ENCODE data around the gene NFATC1. TPM values are rescaled to one million over a fixed set of nuclear protein-coding genes. Genes with fewer than 3 reads are reported as not detected.

The NFATC1 gene
- total and polyA plus RNA-seq, 2 donors from 2014 or later = 4.3 to 17.2 TPM

- peak in 2 of 5 donors; percentile 8 to 46 for DNase-seq
- Histone ChIP-seq H3K4me1 (ENCODE audit: control insufficient read depth in 2 of 3, insufficient read depth in 2 of 3, low read depth in 1 of 3, low read length in 3 of 3) (no peaks in the 10 kb centered on the region), H3K9ac (ENCODE audit: low read length in 3 of 3) (no peak overlapping the region), H3K36me3 (ENCODE audit: control insufficient read depth in 2 of 3, insufficient read depth in 3 of 3, low read length in 3 of 3) (no peaks in the 10 kb centered on the region), H3K27ac (ENCODE audit: low read depth in 2 of 2, low read length in 2 of 2) (no peak overlapping the region), H3K4me3 (ENCODE audit: low read length in 3 of 3) (no peak overlapping the region), H3K27me3 (ENCODE audit: control insufficient read depth, insufficient read depth, low read length) (no peaks in the 10 kb centered on the region), H3K9me3 (ENCODE audit: control insufficient read depth in 2 of 3, insufficient read depth in 1 of 3, low read length in 3 of 3) (no peaks in the 10 kb centered on the region)
- FAIRE-seq = no peak
- TF ChIP-seq, protein P1, sequence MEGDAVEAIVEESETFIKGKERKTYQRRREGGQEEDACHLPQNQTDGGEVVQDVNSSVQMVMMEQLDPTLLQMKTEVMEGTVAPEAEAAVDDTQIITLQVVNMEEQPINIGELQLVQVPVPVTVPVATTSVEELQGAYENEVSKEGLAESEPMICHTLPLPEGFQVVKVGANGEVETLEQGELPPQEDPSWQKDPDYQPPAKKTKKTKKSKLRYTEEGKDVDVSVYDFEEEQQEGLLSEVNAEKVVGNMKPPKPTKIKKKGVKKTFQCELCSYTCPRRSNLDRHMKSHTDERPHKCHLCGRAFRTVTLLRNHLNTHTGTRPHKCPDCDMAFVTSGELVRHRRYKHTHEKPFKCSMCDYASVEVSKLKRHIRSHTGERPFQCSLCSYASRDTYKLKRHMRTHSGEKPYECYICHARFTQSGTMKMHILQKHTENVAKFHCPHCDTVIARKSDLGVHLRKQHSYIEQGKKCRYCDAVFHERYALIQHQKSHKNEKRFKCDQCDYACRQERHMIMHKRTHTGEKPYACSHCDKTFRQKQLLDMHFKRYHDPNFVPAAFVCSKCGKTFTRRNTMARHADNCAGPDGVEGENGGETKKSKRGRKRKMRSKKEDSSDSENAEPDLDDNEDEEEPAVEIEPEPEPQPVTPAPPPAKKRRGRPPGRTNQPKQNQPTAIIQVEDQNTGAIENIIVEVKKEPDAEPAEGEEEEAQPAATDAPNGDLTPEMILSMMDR (IDR thresholded peaks at IDR 0.05; ENCODE audit: borderline replicate concordance, extremely low read depth, insufficient read depth) = no peak
- intact Hi-C loops (cut with DNase I) = no loop called here
Measured at GRCh38 chr18:79523206-79523735, 127.5 kb downstream of the NFATC1 start.

DNA sequence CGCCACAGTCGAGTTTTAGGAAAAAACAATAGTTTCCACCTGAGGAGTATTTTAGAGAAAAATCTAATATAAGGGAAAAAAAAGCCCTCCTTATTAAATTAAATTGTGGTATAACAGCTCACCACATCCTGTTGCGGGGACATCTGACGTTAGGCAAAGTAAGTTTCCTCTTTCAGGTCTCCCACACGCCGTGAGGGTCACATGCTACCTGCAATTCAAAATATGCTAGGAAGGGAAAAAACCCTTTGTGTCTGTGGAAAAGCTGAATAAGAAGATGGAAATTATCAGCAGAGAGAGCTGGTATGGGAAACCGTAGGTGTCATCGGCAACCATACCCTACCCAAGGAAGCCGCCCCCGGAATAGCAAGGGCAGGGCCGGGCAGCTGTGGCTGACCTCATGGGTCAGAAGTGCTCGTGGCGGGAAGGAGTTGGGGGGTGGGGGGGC is 128.0 kb downstream of the NFATC1 start:
- H3K27ac ChIP-seq (ENCODE audit: low read depth in 2 of 2, low read length in 2 of 2) = no peak overlapping the region

DNA sequence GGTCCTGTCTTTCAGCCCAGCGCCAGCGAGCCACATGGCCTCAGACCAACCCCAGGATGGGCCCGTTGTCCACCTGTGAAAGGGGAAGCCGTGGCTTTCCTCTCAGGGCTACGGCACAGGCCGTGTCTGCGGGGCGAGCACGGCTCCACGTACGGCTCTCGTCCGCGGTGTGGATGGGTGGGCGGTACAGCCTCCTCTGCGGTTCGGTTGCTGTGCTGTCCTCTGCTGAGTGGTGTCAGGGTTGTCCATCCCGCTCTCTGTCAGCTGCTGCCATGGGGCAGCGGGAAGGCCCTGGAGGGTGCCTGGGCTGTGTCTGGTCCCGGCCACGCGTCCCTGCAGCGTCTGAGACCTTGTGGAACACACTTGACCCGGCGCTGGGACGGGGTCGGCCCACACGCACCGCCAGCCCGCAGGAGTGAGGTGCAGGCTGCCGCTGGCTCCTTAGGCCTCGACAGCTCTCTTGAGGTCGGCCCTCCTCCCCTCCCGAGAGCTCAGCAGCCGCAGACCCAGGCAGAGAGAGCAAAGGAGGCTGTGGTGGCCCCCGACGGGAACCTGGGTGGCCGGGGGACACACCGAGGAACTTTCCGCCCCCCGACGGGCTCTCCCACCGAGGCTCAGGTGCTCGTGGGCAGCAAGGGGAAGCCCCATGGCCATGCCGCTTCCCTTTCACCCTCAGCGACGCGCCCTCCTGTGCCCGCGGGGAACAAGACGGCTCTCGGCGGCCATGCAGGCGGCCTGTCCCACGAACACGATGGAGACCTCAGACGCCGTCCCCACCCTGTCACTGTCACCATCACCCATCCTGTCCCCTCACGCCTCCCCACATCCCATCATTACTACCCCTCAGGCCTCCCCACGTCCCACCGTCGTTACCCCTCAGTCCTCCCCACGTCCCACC is 128.7 kb downstream of the NFATC1 start:
- Histone ChIP-seq H3K9ac (ENCODE audit: low read length in 3 of 3) (no peak overlapping the region), H3K27ac (ENCODE audit: low read depth in 2 of 2, low read length in 2 of 2) (no peak overlapping the region), H3K27me3 (ENCODE audit: control insufficient read depth, insufficient read depth, low read length) (peaks cover 2% of the 10 kb centered on the region), H3K4me3 (ENCODE audit: low read length in 3 of 3) (no peak overlapping the region), H3K4me1 (ENCODE audit: control insufficient read depth in 2 of 3, insufficient read depth in 2 of 3, low read depth in 1 of 3, low read length in 3 of 3) (no peaks in the 10 kb centered on the region), H3K9me3 (ENCODE audit: control insufficient read depth in 2 of 3, insufficient read depth in 1 of 3, low read length in 3 of 3) (no peaks in the 10 kb centered on the region), H3K36me3 (ENCODE audit: control insufficient read depth in 2 of 3, insufficient read depth in 3 of 3, low read length in 3 of 3) (no peaks in the 10 kb centered on the region)
- TF ChIP-seq, protein P1 (IDR thresholded peaks at IDR 0.05; ENCODE audit: borderline replicate concordance, extremely low read depth, insufficient read depth) = no peak
- DNase-seq = peak in 3 of 5 donors; percentile 8 to 74 (median 40)
- FAIRE-seq = no peak
- intact Hi-C loops (cut with DNase I) = no loop called here

More for the DNA sequence above, 128.0 kb downstream of the NFATC1 start:
- FAIRE-seq (no peak), DNase-seq (peak in 3 of 5 donors; percentile 9 to 68 (median 49))
- H3K4me3 ChIP-seq (ENCODE audit: low read length in 3 of 3) = no peak overlapping the region
- TF ChIP-seq, protein P1 (IDR thresholded peaks at IDR 0.05; ENCODE audit: borderline replicate concordance, extremely low read depth, insufficient read depth) = no peak
- peaks cover 2% of the 10 kb centered on the region for H3K27me3 ChIP-seq (ENCODE audit: control insufficient read depth, insufficient read depth, low read length)
- intact Hi-C loops (cut with DNase I) = no loop called here
- H3K36me3 ChIP-seq (ENCODE audit: control insufficient read depth in 2 of 3, insufficient read depth in 3 of 3, low read length in 3 of 3) = no peaks in the 10 kb centered on the region
- no peaks in the 10 kb centered on the region for H3K4me1 ChIP-seq (ENCODE audit: control insufficient read depth in 2 of 3, insufficient read depth in 2 of 3, low read depth in 1 of 3, low read length in 3 of 3)
- no peak overlapping the region for H3K9ac ChIP-seq (ENCODE audit: low read length in 3 of 3)
- no peaks in the 10 kb centered on the region for H3K9me3 ChIP-seq (ENCODE audit: control insufficient read depth in 2 of 3, insufficient read depth in 1 of 3, low read length in 3 of 3)

All from kidney (tissue), 14 donors.